ENCODE measurements around the gene C12orf57. TPM values are rescaled to one million over a fixed set of nuclear protein-coding genes. Genes with fewer than 3 reads are reported as not detected.

The C12orf57 gene
- total and polyA plus RNA-seq, 2 of the 13 experiments (the other 11 are each of a cell fraction or from before 2014, with no cell fraction given) = 84.0 to 287 TPM

DNA sequence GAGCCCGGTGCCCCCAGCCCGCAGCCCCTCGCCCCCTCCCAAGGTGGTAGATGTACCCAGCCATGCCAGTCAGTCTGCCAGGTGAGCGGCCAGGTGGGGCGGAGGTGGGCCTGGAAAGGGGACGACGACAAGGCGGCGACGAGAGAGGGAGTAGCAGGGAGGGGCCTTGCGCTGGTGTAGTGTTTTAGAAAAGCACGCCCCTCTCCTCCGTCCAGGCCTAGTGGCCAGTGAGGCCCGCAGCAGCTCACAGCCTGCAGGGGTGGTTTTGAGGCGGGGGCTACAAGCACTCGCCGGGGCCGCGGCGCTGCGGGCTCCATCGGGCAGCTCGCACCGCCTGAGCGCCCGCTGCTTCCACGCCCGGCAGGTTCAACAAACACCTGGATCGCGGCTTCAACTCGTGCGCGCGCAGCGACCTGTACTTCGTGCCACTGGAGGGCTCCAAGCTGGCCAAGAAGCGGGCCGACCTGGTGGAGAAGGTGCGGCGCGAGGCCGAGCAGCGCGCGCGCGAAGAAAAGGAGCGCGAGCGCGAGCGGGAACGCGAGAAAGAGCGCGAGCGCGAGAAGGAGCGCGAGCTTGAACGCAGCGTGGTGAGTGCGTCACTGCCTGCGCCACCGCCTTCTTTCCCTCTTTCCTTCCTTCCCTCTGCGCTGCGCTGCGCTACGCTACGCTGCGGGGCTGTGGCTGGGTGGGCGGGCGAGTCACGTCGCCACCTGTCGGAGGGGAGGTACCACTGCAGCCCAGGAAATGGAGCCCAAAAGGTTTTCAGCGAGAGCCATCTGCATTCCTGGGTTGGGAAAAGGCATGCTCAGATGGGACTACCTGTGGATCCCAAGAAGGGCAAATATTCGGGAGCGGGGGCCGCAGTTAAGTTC is 6.1 kb upstream of the C12orf57 start (continued):
- TF ChIP-seq, protein P1, sequence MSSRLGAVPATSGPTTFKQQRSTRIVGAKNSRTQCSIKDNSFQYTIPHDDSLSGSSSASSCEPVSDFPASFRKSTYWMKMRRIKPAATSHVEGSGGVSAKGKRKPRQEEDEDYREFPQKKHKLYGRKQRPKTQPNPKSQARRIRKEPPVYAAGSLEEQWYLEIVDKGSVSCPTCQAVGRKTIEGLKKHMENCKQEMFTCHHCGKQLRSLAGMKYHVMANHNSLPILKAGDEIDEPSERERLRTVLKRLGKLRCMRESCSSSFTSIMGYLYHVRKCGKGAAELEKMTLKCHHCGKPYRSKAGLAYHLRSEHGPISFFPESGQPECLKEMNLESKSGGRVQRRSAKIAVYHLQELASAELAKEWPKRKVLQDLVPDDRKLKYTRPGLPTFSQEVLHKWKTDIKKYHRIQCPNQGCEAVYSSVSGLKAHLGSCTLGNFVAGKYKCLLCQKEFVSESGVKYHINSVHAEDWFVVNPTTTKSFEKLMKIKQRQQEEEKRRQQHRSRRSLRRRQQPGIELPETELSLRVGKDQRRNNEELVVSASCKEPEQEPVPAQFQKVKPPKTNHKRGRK (CRISPR knock-in tag; IDR thresholded peaks at IDR 0.05) = 0 out of 2 replicates have a peak, but pooled peaks have one; percentile 67
- TF ChIP-seq HES4 (CRISPR knock-in tag; IDR thresholded peaks at IDR 0.05; ENCODE audit: borderline replicate concordance) (peak; percentile 89), IRX3 (CRISPR knock-in tag; IDR thresholded peaks at IDR 0.05; ENCODE audit: borderline replicate concordance, low read depth) (peak; percentile 90), REL (CRISPR knock-in tag; conservative IDR thresholded peaks at IDR 0.05) (peak; percentile 79; the same call in 1 of the 2 replicates), ZBTB40 (IDR thresholded peaks at IDR 0.05) (no peak), ZBTB40 (CRISPR knock-in tag; IDR thresholded peaks at IDR 0.05) (peak; percentile 91; the same call in 1 of the 2 replicates), ZNF24 (IDR thresholded peaks at IDR 0.05) (0 out of 2 replicates have a peak, but pooled peaks have one; percentile 7), KDM6A (CRISPR knock-in tag; IDR thresholded peaks at IDR 0.05; ENCODE audit: low read depth) (no peak)
- TF ChIP-seq, protein P2, sequence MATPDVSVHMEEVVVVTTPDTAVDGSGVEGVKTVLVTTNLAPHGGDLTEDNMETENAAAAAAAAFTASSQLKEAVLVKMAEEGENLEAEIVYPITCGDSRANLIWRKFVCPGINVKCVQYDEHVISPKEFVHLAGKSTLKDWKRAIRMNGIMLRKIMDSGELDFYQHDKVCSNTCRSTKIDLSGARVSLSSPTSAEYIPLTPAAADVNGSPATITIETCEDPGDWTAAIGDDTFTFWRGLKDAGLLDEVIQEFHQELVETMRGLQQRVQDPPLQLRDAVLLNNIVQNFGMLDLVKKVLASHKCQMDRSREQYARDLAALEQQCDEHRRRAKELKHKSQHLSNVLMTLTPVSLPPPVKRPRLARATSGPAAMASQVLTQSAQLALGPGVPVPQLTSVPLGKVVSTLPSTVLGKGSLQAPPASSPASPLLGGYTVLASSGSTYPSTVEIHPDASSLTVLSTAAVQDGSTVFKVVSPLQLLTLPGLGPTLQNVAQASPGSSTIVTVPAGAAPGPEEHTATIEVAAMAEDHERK (CRISPR knock-in tag; IDR thresholded peaks at IDR 0.05; ENCODE audit: low read depth) = peak; percentile 90
